Measurements from ENCODE around the gene SLC39A11. TPM values are rescaled to one million over a fixed set of nuclear protein-coding genes. Genes with fewer than 3 reads are reported as not detected.
"Not testable (repeated sequence)": the region's sequence is repeated elsewhere in the genome, so short reads cannot be mapped to it uniquely, and the experiment has no call there.

SLC39A11 gene
- total RNA-seq, 1 experiment from 2014 or later = 18.3 TPM

- DNase-seq (ENCODE audit: low read depth) = peak; percentile 67
Measured at GRCh38 chr17:72657467-72658317, 434.8 kb downstream of the SLC39A11 start.

- no peak for DNase-seq (ENCODE audit: low read depth)
Measured at GRCh38 chr17:72656130-72656763, 436.2 kb downstream of the SLC39A11 start.

- peak; percentile 28 for DNase-seq (ENCODE audit: low read depth)
Measured at GRCh38 chr17:72654706-72655105, 437.8 kb downstream of the SLC39A11 start.

- DNase-seq (ENCODE audit: low read depth) = no peak
Measured at GRCh38 chr17:72651988-72652387, 440.5 kb downstream of the SLC39A11 start.

GRCh38 chr17:72648702-72649101, 443.8 kb downstream of the SLC39A11 start:
- DNase-seq (ENCODE audit: low read depth) = no peak

DNA sequence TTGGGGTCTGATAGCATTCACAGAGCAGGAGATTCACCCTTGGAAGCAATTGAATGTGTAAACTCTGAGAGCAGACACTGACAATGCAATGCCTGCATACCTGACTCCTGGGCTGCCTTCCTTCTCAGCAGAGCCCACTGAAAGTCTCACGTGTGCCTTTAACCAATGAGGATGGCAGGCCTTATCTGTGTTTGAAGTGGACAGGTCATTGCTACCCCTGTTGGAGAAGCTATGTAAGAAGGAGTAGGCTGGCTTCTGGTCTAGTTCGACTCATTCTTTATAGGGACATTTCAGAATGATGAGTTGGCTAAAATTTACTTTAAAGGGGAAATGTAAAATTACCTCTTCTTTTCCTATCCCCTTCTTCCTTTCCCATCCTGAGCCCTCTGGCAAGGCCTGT, 446.3 kb downstream of the SLC39A11 start:
- DNase-seq (ENCODE audit: low read depth) = no peak

DNA sequence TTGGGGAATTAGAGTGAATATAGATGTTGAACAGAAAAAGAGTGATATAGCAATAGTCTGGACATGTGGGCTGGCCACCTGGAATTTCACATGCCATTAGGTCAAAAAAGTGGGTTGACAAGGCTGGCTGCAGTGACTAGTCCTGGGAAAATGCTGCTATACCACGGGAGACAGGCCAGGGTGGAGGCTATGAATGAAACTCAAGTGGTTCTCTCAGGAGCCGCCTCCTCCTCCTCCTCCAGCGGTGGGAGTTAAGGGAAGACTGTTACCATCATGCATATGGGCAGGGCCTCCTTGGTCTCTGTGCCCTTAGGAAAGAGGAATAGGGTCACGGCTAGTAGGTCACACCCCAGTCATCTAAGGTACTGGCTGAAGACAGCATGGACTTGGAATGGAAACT, 448.0 kb downstream of the SLC39A11 start:
- DNase-seq (ENCODE audit: low read depth) = no peak

GRCh38 chr17:72643575-72644216, 448.8 kb downstream of the SLC39A11 start:
- no peak for DNase-seq (ENCODE audit: low read depth)

DNA sequence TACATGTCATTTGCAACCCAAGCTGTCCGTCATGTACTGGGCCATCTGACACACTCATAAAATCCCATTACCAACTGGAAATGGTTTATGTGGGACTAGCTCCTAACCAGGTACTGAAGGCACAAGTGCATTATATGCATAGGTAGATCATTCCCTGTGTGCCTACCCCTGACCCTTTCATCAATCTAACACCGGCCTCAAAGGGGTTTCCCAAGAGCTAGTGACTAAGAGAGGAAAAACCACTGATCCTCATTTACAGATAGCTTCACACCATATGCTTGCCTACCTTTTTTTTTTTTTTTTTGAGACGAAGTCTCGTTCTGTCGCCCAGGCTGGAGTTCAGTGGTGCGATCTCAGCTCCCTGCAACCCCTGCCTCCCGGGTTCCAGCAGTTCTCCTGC, 449.8 kb downstream of the SLC39A11 start:
- DNase-seq (ENCODE audit: low read depth) = peak; percentile 28

- no peak for DNase-seq (ENCODE audit: low read depth)
Measured at GRCh38 chr17:72640415-72641165, 451.9 kb downstream of the SLC39A11 start.

- no peak for DNase-seq (ENCODE audit: low read depth)
Measured at GRCh38 chr17:72639711-72640110, 452.8 kb downstream of the SLC39A11 start.

GRCh38 chr17:72638932-72639331, 453.6 kb downstream of the SLC39A11 start:
- not testable (repeated sequence) for DNase-seq (ENCODE audit: low read depth)

DNA sequence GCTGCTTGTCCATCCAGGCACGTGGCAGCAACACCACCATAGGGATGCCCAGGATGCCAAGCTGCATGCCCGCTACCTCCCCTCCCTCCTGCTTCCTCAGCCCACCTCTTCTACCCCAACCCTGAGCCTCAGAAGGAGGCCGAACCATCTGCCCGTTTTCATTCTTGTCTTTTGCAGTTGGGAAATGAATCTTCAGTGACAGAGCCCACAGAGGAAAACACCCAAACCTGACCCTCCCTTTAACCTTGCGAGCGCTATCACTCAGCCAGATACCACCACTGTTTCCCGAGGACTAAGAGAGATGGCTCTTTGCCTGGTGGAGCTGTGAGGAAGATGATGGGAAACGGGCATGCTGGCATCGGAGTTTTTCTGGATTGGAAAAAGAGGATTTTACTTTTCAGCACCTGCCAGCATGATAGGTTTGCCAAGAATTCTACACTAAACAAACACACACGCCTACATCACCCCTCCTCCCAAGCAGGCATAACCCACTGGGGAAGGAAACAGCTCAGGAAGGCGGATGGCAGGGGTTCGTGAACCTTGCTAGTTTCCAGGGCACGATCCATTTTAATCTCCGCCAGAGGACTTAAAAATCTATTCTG, 457.4 kb downstream of the SLC39A11 start:
- no peak for DNase-seq (ENCODE audit: low read depth)

- peak; percentile 49 for DNase-seq (ENCODE audit: low read depth)
Measured at GRCh38 chr17:72634621-72635020, 457.9 kb downstream of the SLC39A11 start.

GRCh38 chr17:72631949-72632684, 460.4 kb downstream of the SLC39A11 start:
- no peak for DNase-seq (ENCODE audit: low read depth)

DNA sequence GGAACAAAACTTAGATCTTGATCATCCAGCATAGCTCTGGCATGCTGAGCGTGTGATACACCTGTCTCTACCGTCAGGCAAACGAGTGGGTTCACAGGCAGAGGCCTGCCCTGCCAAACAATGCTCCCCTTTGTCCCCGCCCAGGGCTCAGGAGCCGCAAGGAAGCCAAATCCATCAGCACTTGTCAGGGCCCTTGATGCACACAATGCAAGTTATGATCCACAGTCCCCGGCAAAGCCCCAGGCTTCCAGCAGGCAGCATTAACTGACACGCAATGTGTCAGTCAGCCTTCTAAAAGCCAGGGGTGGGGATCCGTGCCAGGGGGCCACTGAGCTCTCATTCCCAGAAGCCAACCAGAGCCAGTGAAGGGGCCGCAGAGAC, 460.9 kb downstream of the SLC39A11 start:
- no peak for DNase-seq (ENCODE audit: low read depth)

- DNase-seq (ENCODE audit: low read depth) = no peak
Measured at GRCh38 chr17:72624652-72625051, 467.8 kb downstream of the SLC39A11 start.

DNA sequence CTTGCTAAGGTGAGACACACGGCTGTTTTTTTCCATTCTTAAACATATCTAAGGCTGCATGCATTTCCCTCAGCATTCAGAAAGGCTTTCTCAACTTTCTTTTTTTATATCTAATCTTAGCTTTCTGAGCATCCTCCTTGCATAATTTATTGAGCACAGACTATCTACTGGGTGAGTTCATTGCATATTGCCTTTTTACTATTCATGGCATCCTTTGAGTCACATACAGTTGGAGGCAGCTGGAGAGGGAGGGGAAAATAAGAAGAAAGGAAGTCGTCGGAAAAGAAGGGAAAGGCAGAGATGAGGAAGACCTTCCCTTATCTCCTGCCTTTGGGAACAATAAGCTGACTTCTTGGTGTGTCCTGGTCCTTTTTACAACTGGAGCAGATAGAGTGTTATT, 468.3 kb downstream of the SLC39A11 start:
- no peak for DNase-seq (ENCODE audit: low read depth)

- DNase-seq (ENCODE audit: low read depth) = no peak
Measured at GRCh38 chr17:72622661-72623433, 469.6 kb downstream of the SLC39A11 start.

All from Daoy (cell line).